GM19043 (cell line): ENCODE measurements around the gene WDR54.
"Not testable (repeated sequence)": the region's sequence is repeated elsewhere in the genome, so short reads cannot be mapped to it uniquely, and the experiment has no call there.

Experiments
- ATAC-seq: cut with Tn5 transposase; IDR thresholded peaks from one replicate; pipeline ENCODE4 v1.9.1; 2021; ENCODE audit warnings: low read depth; ENCODE audit not compliant: unreplicated experiment

Gene WDR54

DNA sequence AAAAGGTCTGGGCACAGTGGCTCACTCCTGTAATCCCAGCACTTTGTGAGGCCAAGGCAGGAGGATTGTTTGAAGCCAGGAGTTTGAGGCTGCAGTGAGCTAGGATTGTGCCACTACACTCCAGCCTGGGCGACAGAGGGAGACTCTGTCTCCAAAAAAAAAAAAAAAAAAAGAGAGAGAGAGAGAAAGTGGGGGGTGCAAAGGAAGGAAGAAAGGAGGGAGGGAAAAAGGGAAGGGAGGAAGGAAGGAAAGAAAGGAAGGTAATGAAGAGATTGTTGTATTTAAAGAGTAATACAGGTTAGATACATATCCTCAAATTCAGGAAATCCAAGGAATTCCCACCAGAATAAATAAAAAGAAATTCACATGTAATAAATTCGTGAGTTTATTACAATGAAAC lies 19.6 kb upstream of the WDR54 start:
- ATAC-seq, result no peak

- ATAC-seq, result peak; percentile 64
Observed at GRCh38 chr2:74406035-74406434, 15.5 kb upstream of the WDR54 start.

GRCh38 chr2:74407682-74408081 lies 13.8 kb upstream of the WDR54 start:
- ATAC-seq, result no peak

- ATAC-seq, result no peak
Observed at GRCh38 chr2:74413001-74413698, 8.4 kb upstream of the WDR54 start.

- no peak for ATAC-seq
Observed at GRCh38 chr2:74414441-74414840, 7.1 kb upstream of the WDR54 start.

DNA sequence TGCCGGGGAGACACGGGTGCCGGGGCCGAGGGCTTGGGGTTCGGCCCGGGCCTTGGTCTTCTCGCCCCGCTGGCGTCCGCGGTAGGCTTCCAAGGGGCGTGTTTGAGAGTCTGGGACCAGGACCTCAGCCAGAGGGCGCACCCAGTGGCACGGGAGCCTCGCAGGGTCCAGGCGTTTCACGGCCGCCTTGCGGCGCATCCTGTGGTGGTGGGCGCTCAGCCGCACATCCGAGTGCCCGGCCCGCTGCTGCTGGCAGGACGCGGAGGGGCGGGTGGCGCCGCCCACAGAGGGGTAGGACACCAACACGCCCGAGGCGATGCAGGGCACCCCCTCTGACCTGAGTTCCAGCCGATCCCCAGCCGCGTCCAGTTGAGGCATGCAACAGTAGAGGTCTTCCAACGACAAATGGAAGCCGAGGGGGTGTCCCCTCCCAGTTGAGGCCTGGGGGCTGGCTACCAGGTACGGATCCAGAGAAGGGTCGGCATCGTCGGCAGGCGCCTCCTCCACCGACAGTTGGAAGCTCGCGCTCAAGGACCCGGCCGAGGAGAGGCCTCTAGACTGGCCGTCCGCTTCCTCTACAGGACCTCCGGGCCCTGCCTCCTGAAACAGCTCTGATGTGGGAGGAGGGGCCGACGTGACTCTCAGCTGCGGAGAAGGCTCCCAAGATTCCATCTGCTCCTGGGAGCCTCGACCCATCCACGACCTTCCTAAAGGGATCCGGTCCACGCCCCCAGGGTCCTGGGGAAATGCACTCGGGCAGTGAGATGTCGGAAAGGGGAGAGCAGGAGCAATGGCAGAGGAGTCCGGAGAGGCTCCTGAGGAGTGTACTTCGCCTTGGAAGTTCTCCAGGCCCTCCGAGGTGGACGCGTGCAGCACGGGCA lies 6.4 kb upstream of the WDR54 start:
- no peak for ATAC-seq

DNA sequence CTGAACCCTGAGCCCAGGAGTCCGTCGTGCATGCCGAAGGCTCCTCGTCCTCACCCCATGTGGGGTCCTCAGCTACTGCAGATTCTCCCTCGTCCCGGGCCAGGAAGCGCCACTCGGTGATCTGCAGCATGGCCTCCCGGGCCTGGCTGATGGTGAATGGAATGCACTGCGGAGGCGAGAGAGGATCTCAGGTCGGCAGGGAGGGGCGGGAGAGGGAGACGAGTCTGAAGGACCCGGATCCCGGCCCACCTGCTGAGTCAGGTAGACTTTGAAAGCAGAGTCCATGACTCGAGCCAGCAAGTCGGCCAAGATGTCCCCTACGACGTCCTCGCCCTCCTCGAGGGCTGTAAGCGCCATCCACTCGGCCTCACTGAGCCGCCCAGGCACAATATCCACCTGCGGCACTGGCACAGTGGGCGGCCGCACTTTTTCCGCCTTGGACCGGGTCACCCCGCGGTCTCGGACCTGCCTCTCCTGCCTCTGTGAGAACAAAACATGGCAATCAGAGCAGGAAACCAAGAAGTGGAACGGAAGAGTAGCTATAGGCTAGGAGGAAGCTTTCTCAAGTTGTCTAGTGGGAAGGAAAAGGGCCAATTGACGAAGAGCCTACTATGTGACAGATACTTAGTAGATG lies 5.7 kb upstream of the WDR54 start:
- ATAC-seq, result no peak

DNA sequence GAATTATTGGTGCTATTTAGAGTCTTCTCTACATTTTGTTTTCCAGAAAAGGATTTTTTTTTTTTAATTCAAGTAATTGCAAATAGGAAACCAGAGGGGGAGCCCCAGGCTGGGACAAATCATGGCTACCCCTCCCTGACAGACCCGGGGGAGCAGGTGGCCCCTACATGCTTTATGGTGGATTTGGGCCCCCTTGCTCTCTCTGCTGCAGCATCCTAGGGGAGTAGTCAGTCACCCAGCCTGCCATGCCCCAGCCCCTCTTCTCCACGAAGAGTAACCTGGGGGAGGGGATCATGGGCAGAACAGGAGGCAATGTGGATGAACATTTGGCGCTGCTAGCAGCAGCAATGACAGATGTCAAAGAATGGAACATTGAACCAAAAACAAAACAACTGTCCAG lies 4.8 kb upstream of the WDR54 start:
- ATAC-seq, result no peak

- no peak for ATAC-seq
Observed at GRCh38 chr2:74417197-74417596, 4.3 kb upstream of the WDR54 start.

DNA sequence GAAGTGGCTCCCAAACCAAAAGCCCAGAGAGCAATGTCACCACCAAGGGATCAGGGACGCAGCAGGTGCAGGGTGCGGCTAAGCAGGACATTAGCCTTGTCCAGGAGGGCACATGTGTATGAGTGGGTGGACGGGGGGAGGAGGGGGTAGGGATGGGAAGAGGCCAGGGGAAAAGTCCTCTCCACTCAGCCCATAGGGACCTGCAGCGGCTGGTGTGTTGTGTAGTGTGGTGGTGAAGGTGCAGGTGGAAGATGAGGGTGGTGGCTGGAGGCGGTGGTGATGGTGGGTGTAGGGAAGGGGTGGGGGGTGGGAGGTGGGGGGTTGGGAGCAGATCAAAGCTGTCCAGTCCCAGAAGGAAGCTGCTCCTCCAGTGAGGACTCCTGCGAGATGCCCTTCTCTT lies 3.8 kb upstream of the WDR54 start:
- no peak for ATAC-seq

DNA sequence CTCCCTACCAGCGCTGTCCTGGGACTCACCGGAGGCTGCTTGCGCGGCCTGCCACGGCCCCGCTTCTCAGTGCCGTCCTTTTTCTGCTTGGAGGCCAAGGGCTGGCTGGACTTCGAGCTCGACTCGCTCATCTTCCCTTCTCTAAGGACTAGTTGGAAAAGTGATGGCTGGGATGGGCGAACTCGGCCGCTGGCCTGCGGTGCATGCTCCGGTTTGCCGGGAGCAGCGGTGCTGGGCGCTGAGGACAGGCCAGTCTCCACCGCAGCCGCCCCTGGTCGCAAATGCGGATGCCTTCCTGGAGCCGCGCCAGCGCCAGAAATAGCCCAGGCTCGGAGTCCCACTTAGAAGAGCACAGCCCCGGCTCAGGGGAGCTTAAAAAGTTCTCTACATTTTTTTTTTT lies 3.2 kb upstream of the WDR54 start:
- no peak for ATAC-seq

DNA sequence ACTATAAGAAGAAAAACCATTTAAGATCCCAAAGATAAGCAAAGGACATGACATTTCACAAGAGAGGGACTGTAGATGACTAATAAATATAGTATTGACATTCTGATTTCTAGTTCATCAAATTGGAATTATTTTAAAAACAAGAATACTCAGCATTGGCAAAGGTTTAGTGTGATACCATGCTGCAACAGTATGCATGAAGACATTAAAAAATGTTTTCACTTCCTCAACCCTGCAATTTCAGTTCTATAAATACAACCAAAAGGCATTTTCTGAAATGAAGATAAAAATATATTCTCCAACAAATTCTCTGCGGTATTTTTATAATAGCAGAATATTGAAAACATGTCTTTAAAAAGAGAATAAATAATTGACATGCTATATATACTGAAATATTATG lies 2.2 kb upstream of the WDR54 start:
- no peak for ATAC-seq

DNA sequence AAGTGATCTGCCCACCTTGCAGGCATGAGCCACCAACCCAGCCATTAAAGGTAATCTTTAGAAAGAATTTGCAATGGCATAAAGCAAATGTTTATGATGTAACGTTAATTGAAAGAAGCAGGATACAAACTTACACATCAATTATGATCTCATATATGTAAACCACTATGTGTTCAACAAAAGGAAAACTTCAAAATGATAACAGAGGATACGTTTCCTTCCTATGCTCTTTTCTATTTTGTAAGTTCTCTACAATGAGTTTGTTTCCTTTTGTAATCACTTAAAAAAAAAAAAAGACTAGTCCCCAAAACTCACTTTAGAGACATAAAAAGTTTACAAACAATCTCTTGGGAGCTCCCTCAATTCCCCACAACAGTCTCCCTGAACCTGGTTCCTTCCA lies 1.5 kb upstream of the WDR54 start:
- no peak for ATAC-seq

DNA sequence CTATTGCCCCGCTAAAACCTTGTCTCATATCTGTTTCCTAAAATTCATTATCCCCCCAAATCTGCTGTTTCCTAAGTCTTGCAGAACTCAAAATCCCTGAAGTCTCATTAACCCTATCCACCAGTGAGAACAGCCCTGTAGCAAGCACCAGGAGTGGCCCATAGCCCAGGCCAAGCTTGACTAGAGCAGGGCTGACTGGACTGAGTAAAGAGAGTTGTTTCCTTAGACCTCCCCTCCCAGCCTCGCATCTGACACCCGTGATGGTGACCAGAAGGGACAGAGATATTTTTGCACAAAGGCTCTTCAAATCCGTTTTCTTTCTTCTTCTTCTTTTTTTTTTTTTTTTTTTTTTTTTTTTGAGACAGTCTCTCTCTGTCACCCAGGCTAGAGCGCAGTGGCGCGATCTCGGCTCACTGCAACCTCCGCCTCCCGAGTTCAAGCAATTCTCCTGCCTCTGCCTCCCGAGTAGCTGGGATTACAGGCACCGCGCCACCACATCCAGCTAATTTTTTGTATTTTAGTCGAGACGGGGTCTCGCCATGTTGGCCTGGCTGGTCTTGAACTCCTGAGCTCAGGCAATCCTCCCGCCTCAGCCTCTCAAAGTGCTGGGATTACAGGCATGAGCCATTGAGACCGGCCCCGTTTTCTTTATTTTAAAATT lies 957 bp upstream of the WDR54 start:
- ATAC-seq, result not testable (repeated sequence)

DNA sequence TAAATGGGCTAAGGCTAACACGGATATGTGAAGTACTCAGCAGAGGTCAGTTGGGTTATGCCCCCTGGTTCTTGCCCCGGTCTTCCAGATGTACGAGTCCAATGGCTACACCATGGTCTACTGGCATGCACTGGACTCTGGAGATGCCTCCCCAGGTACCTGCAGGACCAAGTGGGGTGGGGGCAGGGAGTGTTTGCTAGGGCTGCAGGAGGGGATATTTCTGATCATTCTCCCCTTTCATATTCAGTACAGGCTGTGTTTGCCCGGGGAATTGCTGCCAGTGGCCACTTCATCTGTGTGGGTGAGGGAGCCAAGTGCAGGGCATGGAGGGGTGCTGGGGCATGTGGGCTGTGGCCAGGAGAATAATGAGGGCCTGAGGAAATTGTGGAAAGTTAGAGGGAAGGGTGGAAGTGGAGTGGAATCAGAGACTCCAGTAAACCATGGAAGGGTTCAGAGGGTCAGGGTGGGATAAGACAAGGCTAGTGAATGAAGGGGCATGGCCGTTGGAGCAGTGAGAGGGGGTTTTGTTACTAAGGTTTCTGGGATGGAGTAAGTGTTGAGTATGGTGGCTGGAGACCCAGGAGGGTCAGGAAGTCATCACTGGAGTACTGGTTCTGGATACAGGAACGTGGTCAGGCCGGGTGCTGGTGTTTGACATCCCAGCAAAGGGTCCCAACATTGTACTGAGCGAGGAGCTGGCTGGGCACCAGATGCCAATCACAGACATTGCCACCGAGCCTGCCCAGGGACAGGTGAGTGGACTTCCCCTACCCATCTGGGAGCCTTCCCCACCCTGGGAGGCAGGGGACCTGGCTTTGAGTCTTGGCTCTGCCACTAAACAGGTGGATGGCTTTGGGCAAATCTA lies 1.9 kb downstream of the WDR54 start:
- no peak for ATAC-seq

DNA sequence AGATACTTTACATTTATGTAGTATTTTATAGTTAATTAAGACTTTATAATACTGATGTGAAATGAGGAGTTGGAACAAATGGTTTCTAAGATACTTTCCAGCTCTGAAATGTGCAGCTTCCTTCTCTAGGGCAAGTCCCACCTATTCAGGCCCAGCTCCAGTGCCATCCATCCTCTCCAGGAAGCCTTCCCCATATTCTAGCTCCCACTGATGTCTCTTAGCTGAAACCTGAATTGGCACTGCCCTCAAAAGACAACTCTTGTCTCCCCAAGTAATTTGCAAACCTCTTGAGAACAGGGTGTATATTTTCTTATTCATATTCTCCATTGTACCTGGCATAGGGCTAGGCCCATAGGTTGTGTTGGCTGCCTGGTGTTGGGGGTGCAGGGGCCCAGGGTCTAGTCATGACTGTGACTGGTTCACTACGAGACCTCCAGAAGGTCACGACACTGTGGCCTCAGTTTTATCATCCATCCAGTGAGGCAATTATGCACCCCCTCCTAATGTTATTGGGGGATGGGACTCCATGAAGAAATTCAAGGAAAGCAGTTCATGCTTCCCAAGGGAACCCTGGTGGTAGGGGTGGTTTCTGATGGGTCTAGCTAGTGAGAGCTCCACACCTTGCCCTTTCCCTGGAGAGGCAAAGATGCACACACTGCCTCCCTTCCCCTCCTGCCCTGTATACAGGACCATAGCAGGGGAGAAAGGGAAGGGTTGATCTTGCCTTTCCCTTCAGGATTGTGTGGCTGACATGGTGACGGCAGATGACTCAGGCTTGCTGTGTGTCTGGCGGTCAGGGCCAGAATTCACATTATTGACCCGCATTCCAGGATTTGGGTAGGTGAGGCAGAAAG lies 2.8 kb downstream of the WDR54 start:
- ATAC-seq, result no peak

DNA sequence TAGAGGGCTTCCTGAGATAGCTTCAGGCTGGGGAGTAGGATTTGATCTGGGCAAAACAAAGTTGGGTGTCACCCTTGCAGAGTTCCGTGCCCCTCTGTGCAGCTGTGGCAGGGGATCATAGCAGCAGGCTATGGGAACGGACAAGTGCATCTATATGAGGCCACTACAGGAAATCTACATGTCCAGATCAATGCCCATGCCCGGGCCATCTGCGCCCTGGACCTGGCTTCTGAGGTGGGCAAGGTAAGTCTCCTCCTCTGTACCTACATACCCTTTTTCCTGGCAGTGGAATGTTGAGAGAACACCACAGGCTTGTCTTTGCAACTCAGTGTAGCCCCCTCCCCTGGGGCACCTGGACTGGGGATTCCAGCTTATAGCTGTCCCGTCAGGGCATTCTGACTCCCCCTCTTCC lies 3.5 kb downstream of the WDR54 start:
- no peak for ATAC-seq

- ATAC-seq, result no peak
Observed at GRCh38 chr2:74425523-74425922, 4.0 kb downstream of the WDR54 start.

DNA sequence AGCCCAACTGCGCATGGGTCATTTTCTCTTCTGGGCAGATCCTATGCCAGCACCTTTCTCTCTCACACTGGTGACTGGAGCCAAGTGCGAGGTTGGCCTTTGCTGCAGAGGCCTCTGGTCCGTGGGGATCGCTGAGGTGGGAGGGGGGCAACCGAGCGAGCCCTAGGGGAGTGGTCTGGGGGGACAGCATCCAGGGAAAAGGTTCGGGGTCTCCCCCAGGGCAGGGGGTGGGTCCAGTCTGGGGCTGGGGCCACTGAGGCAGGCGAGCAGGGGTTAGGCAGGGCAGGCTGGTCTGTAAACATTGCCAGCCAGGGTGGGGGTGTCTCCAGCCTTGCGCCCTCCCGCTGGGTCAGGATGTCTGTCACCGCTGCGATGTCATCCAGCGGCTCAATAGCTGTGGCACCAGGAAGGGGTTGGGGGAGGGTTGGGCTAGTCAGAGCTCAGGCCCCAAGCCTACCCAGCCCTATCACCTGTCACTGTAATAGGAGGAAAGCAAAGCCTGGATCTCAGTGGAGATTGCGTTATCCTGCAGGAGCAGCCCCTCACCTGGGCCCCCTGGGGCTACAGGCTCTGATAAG lies 4.7 kb downstream of the WDR54 start:
- ATAC-seq, result no peak
